ENCODE data around the gene TMEM9.
A peak's percentile ranks its signal among the peaks of the same experiment; 100 is the strongest.

Gene TMEM9

GRCh38 chr1:201134405-201134804 lies 19.9 kb downstream of the TMEM9 start:
- Mint-ChIP-seq H3K27ac (no peak overlapping the region), H3K4me3 (no peak overlapping the region), H3K27me3 (no peaks in the 10 kb centered on the region), H3K4me1 (ENCODE audit: low read depth) (no peaks in the 10 kb centered on the region), H3K36me3 (peaks cover 5% of the 10 kb centered on the region), H3K9me3 (ENCODE audit: low read depth) (no peaks in the 10 kb centered on the region)

GRCh38 chr1:201131398-201131797 lies 22.9 kb downstream of the TMEM9 start:
- no peaks in the 10 kb centered on the region for H3K4me1 Mint-ChIP-seq (ENCODE audit: low read depth)
- peaks cover 3% of the 10 kb centered on the region for H3K27me3 Mint-ChIP-seq
- H3K36me3 Mint-ChIP-seq: peaks cover 5% of the 10 kb centered on the region
- H3K27ac Mint-ChIP-seq: no peak overlapping the region
- no peaks in the 10 kb centered on the region for H3K9me3 Mint-ChIP-seq (ENCODE audit: low read depth)
- H3K4me3 Mint-ChIP-seq: no peak overlapping the region

DNA sequence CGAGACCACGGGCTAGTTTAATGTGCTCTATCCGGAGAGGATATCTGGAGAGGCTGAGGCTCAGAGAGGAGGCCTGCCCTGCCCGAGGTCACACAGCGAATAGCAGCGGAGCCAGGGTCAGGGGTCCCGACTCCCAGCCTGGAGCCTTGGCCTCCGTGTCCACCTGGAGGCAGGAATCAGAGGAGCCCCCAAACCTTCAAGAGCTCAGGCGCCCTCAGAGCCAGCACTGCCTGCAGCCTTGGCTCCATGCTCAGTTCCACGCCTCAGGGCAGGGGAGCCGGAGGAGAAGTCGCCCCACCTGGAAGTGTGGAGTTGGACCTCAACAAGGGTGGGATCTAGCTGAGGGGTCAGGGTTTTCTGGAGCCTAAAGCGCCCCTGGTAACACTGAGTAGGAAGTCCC lies 25.3 kb downstream of the TMEM9 start:
- Mint-ChIP-seq H3K9me3 (ENCODE audit: low read depth) (no peaks in the 10 kb centered on the region), H3K27me3 (peaks cover 11% of the 10 kb centered on the region), H3K36me3 (peaks cover 3% of the 10 kb centered on the region), H3K27ac (no peak overlapping the region), H3K4me1 (ENCODE audit: low read depth) (no peaks in the 10 kb centered on the region), H3K4me3 (no peak overlapping the region)

DNA sequence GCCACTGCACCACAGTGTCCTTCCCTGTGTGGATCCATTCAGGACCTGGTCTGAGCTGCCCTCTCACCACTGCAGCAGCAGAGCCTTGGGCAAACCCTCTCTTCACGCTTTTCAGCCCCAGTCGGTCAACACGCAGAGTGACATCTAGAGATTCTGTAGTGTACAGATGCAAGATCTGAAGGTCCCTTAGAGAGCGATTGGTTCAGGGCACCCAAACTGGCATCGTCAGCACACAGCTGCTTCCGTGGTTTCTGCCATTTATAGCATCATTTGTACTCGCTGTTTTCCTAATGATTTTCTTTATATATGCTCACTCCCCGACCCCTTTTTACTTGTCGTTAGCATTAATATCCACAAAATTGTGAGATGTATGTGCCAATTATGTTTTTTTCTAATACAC lies 25.8 kb downstream of the TMEM9 start:
- no peaks in the 10 kb centered on the region for H3K9me3 Mint-ChIP-seq (ENCODE audit: low read depth)
- H3K36me3 Mint-ChIP-seq: peaks cover 3% of the 10 kb centered on the region
- H3K27ac Mint-ChIP-seq: no peak overlapping the region
- no peaks in the 10 kb centered on the region for H3K4me1 Mint-ChIP-seq (ENCODE audit: low read depth)
- H3K27me3 Mint-ChIP-seq: peaks cover 11% of the 10 kb centered on the region
- H3K4me3 Mint-ChIP-seq: no peak overlapping the region

DNA sequence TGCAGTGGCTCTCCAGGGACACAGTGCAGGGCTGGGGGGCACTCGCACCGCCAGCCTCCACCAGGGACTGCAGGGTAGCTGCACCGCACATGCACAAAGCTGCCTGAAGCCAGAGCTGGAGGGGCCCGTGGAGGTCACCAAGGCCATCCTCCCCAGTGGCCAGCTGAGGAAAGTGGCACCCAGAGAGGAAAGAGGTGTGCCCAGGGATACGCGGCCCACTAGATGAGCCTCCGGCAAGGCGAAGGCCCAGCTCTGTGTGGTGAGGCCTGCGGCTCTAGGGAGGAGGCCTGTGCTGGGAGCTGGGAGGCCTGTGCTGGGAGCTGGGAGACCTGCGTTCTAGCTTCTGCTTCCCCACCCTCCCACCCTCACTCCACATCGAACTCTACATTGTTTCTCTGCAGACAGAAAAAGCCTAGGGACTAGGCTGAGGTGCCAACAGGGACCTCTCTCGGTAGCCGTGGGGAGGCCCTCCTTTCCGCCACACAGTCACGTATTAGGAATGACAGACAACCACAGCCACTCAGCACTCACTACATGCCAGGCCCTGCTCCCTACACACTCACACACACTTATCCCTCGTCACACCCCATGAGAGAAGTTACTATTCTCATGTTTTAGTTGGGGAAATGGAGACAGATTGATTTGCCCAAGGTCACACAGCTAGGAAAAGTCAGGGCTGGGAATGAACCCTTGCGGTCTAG lies 26.4 kb downstream of the TMEM9 start:
- Mint-ChIP-seq H3K27me3 (peaks cover 11% of the 10 kb centered on the region), H3K9me3 (ENCODE audit: low read depth) (no peaks in the 10 kb centered on the region), H3K27ac (no peak overlapping the region), H3K36me3 (peaks cover 2% of the 10 kb centered on the region), H3K4me1 (ENCODE audit: low read depth) (no peaks in the 10 kb centered on the region), H3K4me3 (no peak overlapping the region)

DNA sequence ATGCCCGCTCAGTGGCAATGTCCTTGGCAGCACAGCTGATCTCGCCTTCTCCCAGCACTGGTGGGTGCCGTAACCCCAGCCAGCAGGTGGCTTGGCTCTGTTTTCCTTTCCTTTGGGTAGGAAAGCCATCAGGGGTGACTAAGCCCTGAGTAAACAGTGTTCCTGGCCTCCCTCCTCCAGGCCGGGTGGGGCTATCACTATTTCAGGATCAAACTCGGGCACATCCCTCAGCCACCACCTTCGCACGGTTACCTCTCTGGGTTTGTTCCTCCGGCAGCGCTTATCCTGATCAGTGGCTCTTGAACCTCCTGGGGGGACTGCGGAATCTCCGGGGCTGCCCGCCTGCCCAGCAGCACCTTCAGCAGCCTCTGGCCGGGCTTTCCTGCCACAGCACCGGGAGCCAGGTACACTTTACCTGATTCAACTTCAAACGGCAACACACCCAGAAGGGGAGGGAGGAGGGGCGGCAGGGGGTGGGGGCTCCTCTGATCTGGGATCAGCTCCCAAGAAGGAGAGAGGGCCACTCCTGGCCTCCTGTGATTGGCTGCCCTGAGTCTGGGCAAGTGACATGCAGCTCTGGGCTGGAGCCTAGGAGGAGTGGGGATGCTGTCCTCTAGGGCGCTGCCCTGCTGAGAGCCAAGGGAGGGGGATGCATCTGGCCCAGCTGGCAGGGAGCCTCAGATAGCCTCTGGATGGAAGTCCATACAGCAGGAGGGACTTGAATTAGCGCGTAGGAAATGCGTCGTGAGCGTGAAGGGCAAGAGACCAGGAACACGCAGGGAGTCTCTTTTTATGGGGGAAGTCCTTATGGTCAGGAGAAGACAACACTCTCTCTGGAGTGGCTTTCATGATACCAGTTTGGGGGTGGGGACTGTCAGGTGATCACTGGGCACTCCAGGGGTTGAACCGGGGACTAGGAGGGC lies 27.2 kb downstream of the TMEM9 start, which contains the start of gene ASCL5:
ASCL5 (minus strand) TSS at position 353 of the 923 bp plus-strand sequence. CDS start 11,812 bp downstream, outside the sequence.
- no peak within 1 kb of the TSS for H3K27ac Mint-ChIP-seq
- no peak within 1 kb of the TSS for H3K4me3 Mint-ChIP-seq
- no peaks in the 10 kb centered on the region for H3K4me1 Mint-ChIP-seq (ENCODE audit: low read depth)

DNA sequence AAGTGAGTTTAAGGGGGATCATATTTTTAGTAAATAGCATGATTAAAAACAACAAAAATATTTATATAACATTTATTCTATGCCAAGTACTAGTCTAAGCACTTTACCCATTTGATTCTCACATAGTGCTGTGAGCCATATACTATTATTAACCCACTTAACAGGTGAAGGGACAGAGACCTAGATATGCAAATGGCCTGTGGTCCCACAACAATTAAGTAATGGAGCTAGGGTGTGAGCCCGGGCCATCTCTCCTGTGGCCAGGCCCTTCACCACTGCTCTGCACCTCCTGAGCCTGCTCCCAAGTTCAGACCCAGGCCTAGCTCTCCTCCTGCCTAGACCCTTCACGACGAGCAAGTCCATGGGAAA lies 27.8 kb downstream of the TMEM9 start:
- H3K4me3 Mint-ChIP-seq: no peak overlapping the region
- no peaks in the 10 kb centered on the region for H3K36me3 Mint-ChIP-seq
- H3K27ac Mint-ChIP-seq: no peak overlapping the region
- H3K4me1 Mint-ChIP-seq (ENCODE audit: low read depth): no peaks in the 10 kb centered on the region
- H3K27me3 Mint-ChIP-seq: peaks cover 11% of the 10 kb centered on the region
- H3K9me3 Mint-ChIP-seq (ENCODE audit: low read depth): no peaks in the 10 kb centered on the region

More for the DNA sequence above, 27.2 kb downstream of the TMEM9 start, which contains the start of gene ASCL5:
- Mint-ChIP-seq H3K27me3 (peaks cover 11% of the 10 kb centered on the region), H3K36me3 (no peaks in the 10 kb centered on the region), H3K9me3 (ENCODE audit: low read depth) (no peaks in the 10 kb centered on the region)

- Mint-ChIP-seq H3K9me3 (ENCODE audit: low read depth) (no peaks in the 10 kb centered on the region), H3K4me1 (ENCODE audit: low read depth) (no peaks in the 10 kb centered on the region), H3K36me3 (no peaks in the 10 kb centered on the region), H3K27ac (no peak overlapping the region), H3K27me3 (peaks cover 11% of the 10 kb centered on the region), H3K4me3 (no peak overlapping the region)
These were observed 28.5 kb downstream of the TMEM9 start for GRCh38 chr1:201125800-201126199.

- no peak overlapping the region for H3K4me3 Mint-ChIP-seq
- peaks cover 11% of the 10 kb centered on the region for H3K27me3 Mint-ChIP-seq
- peaks cover 3% of the 10 kb centered on the region for H3K4me1 Mint-ChIP-seq (ENCODE audit: low read depth)
- no peaks in the 10 kb centered on the region for H3K9me3 Mint-ChIP-seq (ENCODE audit: low read depth)
- H3K36me3 Mint-ChIP-seq: no peaks in the 10 kb centered on the region
- no peak overlapping the region for H3K27ac Mint-ChIP-seq
These were observed 29.3 kb downstream of the TMEM9 start for GRCh38 chr1:201125019-201125418.

DNA sequence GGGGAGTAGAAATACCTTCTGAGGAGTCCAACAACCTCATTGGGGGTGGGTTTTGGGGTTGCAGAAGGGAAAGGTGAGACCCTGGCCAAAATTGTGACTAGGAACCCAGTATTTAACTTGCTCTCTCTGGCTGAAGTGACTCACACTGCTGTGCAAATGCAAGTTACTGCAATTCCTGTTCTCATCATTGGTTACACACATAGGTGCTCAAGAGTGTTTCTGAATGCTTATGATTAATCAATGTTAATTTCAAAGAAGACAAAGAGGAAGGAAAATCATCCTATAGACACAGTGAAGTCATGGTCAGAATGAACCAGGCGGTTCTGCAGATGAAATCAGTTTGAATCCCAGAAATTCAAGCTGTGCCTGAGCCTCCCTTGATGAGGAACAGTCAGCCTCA lies 30.4 kb downstream of the TMEM9 start:
- Mint-ChIP-seq H3K9me3 (ENCODE audit: low read depth) (no peaks in the 10 kb centered on the region), H3K27ac (no peak overlapping the region), H3K36me3 (no peaks in the 10 kb centered on the region)

GRCh38 chr1:201122321-201122957 lies 31.8 kb downstream of the TMEM9 start:
- H3K9me3 Mint-ChIP-seq (ENCODE audit: low read depth): no peaks in the 10 kb centered on the region
- H3K36me3 Mint-ChIP-seq: no peaks in the 10 kb centered on the region
- no peak overlapping the region for H3K27ac Mint-ChIP-seq
- no peak overlapping the region for H3K4me3 Mint-ChIP-seq
- H3K4me1 Mint-ChIP-seq (ENCODE audit: low read depth): peaks cover 9% of the 10 kb centered on the region
- peaks cover 8% of the 10 kb centered on the region for H3K27me3 Mint-ChIP-seq

More for the DNA sequence above, 30.4 kb downstream of the TMEM9 start:
- Mint-ChIP-seq H3K4me1 (ENCODE audit: low read depth) (peaks cover 9% of the 10 kb centered on the region), H3K27me3 (peaks cover 11% of the 10 kb centered on the region), H3K4me3 (no peak overlapping the region)

DNA sequence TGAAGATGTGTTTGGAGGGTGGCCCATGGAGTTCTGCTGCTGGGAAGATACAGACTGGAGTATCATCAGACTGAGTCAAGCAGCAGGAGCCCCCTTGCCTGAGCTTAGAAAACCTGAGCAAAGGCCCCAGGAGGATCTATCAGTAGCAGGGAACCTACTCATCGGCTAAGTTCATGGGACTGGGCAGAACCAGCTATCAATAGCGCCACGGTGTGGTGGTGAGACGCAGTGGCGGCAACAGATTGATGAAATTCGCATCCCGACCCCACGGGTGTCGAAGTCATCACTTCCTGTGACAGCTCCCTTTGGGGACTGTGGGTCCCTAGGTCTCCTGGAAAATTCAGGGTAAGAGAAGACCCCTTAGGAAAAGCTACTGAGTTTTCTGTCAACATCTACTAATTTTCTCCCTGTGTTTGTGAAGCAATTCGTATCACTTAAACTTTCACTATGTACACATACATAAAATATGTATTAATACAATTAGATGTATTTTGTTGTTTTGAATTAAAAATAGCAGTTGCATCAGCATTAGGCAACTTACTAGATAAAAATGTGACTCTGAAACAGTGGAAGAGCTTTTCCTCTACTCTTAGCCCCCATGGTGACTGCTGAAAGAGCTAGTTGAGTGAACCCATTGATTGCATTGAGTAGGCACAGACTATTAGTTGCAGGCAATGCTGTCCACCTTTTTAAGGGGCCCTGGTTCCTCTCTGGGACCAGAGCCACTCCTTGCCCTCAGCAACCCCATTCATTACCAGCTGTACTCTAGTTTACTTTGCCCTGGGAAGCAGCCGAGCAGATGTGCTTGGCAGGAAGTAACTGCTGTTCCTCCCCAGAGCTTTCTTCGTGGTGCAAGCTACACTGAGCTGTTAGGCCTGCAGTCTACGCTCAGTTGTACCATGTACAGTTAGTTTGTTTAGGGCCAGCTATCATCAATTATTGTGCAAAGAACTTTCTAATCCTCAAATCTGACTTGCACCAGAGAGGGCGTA lies 34.8 kb downstream of the TMEM9 start:
- no peaks in the 10 kb centered on the region for H3K9me3 Mint-ChIP-seq (ENCODE audit: low read depth)
- H3K27me3 Mint-ChIP-seq: no peaks in the 10 kb centered on the region
- no peak overlapping the region for H3K4me3 Mint-ChIP-seq
- no peak overlapping the region for H3K27ac Mint-ChIP-seq
- H3K36me3 Mint-ChIP-seq: no peaks in the 10 kb centered on the region
- peaks cover 17% of the 10 kb centered on the region for H3K4me1 Mint-ChIP-seq (ENCODE audit: low read depth)

- peak overlapping the region; percentile 46 for H3K4me3 Mint-ChIP-seq
- H3K4me1 Mint-ChIP-seq (ENCODE audit: low read depth): peaks cover 17% of the 10 kb centered on the region
- no peaks in the 10 kb centered on the region for H3K9me3 Mint-ChIP-seq (ENCODE audit: low read depth)
- H3K27me3 Mint-ChIP-seq: no peaks in the 10 kb centered on the region
- no peak overlapping the region for H3K27ac Mint-ChIP-seq
- no peaks in the 10 kb centered on the region for H3K36me3 Mint-ChIP-seq
These were observed 38.2 kb downstream of the TMEM9 start for GRCh38 chr1:201116091-201116490.

DNA sequence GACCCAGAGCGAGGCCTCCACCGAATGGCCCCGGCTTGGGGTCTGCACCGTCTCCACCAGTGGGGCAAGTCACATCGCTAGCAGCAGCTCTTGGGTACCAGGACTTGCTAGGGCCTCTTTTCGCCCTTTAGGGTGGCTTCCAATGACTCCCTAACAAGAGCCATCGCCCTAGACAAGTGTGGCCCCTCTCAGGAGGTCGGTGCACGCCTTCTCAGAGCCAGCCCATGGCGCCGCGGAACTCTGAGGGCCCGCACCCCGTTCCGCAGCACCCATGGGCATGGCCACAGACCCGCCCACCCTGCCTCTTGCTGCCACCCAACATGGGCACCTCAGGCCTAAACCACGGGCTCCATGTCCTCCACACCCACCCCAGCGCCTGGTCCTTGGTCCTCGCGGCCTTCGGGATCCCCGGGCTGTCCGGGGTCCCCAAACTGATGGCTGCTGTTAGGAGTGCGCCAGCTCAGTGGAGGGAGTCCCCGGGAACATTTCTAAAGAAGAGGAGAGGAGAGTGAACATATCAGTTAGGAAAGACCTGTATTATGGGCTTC lies 38.8 kb downstream of the TMEM9 start:
- H3K9me3 Mint-ChIP-seq (ENCODE audit: low read depth): no peaks in the 10 kb centered on the region
- no peaks in the 10 kb centered on the region for H3K36me3 Mint-ChIP-seq
- no peak overlapping the region for H3K27ac Mint-ChIP-seq
- peak overlapping the region; percentile 46 for H3K4me3 Mint-ChIP-seq
- no peaks in the 10 kb centered on the region for H3K27me3 Mint-ChIP-seq
- H3K4me1 Mint-ChIP-seq (ENCODE audit: low read depth): peaks cover 17% of the 10 kb centered on the region

All from activated naive CD8-positive, alpha-beta T cell (primary cell).